Liver (tissue), 9 donors: ENCODE data around the gene LIPJ. TPM values are rescaled to one million over a fixed set of nuclear protein-coding genes. Genes with fewer than 3 reads are reported as not detected.

Experiments used
- DNase-seq: peaks from one replicate; pipeline ENCODE4 v3.0.0-alpha.2; 2017; ENCODE audit warnings: low spot score
- H3K27ac ChIP-seq, 2 donors: one replicate each; pipeline ENCODE4 v1.7.0; 2013; ENCODE audit warnings: inconsistent platforms in 2 of 2, low read length in 2 of 2, control low read depth in 1 of 2, low read depth in 1 of 2, mild to moderate bottlenecking in 1 of 2
- H3K27me3 ChIP-seq, 4 donors: one replicate each; pipeline versions ENCODE4 v1.6.1 to v1.7.0; 2013; ENCODE audit warnings: low read length in 3 of 4, inconsistent platforms in 1 of 4, mild to moderate bottlenecking in 1 of 4, moderate library complexity in 1 of 4; ENCODE audit not compliant: control insufficient read depth in 4 of 4, insufficient read depth in 4 of 4
- H3K36me3 ChIP-seq, 4 donors: one replicate each; pipeline versions ENCODE4 v1.6.1 to v1.7.0; 2013; ENCODE audit warnings: low read length in 3 of 4, mild to moderate bottlenecking in 3 of 4, low read depth in 1 of 4, moderate library complexity in 1 of 4; ENCODE audit not compliant: control insufficient read depth in 4 of 4, insufficient read depth in 3 of 4
- H3K4me1 ChIP-seq, 4 donors: one replicate each; pipeline versions ENCODE4 v1.6.1 to v1.7.0; 2013; ENCODE audit warnings: low read length in 3 of 4, mild to moderate bottlenecking in 3 of 4, moderate library complexity in 1 of 4; ENCODE audit not compliant: control insufficient read depth in 4 of 4, insufficient read depth in 4 of 4
- H3K4me3 ChIP-seq, 3 donors: one replicate each; pipeline versions ENCODE4 v1.6.1 to v1.7.0; 2013; ENCODE audit warnings: low read length in 3 of 3, control low read depth in 1 of 3, low read depth in 1 of 3, mild to moderate bottlenecking in 1 of 3
- H3K9ac ChIP-seq, 2 donors: one replicate each; pipeline ENCODE4 v1.7.0; 2013; ENCODE audit warnings: low read length in 2 of 2, mild to moderate bottlenecking in 2 of 2, moderate library complexity in 2 of 2, control low read depth in 1 of 2, low read depth in 1 of 2
- H3K9me3 ChIP-seq, 4 donors: one replicate each; pipeline versions ENCODE4 v1.6.1 to v1.7.0; 2013; ENCODE audit warnings: low read length in 3 of 4; ENCODE audit not compliant: control insufficient read depth in 4 of 4
- CTCF ChIP-seq: fragments of 150-350 bp; IDR thresholded peaks from 2 replicates; pipeline ENCODE4 v1.5.1; 2017; ENCODE audit warnings: improper control_type of control experiment, low read depth, low read length; ENCODE audit not compliant: missing input control
- EGR1 ChIP-seq, 2 donors: IDR thresholded peaks; 2 replicates each; pipeline ENCODE4 v1.6.1; 2016 to 2018; ENCODE audit warnings: antibody characterized with exemption in 2 of 2, low read depth in 2 of 2
- FOXA2 ChIP-seq: IDR thresholded peaks from 2 replicates; pipeline ENCODE4 v1.6.1; 2016; ENCODE audit warnings: antibody characterized with exemption
- GABPA ChIP-seq, 2 donors: IDR thresholded peaks in 1 of 2; conservative IDR thresholded peaks in 1 of 2; 2 replicates each; pipeline ENCODE4 v1.6.1; 2016; ENCODE audit warnings: antibody characterized with exemption in 2 of 2, mild to moderate bottlenecking in 1 of 2, moderate library complexity in 1 of 2
- HNF4A ChIP-seq, 2 donors: conservative IDR thresholded peaks; 2 replicates each; pipeline ENCODE4 v1.6.1; 2016; ENCODE audit warnings: antibody characterized with exemption in 2 of 2, mild to moderate bottlenecking in 2 of 2
- HNF4G ChIP-seq: IDR thresholded peaks from 2 replicates; pipeline ENCODE4 v1.6.1; 2016; ENCODE audit warnings: antibody characterized with exemption
- JUND ChIP-seq, 2 donors: IDR thresholded peaks; 2 replicates each; pipeline ENCODE4 v1.6.1; 2016; ENCODE audit warnings: antibody characterized with exemption in 2 of 2
- MAX ChIP-seq: IDR thresholded peaks from 2 replicates; pipeline ENCODE4 v1.6.1; 2016; ENCODE audit warnings: antibody characterized with exemption
- NR2F2 ChIP-seq: IDR thresholded peaks from 2 replicates; pipeline ENCODE4 v1.6.1; 2016; ENCODE audit warnings: antibody characterized with exemption
- TAF1 ChIP-seq: conservative IDR thresholded peaks from 2 replicates; pipeline ENCODE4 v1.6.1; 2016; ENCODE audit warnings: antibody characterized with exemption, mild to moderate bottlenecking
- YY1 ChIP-seq: IDR thresholded peaks from 2 replicates; pipeline ENCODE4 v1.6.1; 2016; ENCODE audit warnings: antibody characterized with exemption, mild to moderate bottlenecking
- WGBS: extraction: QIAGEN DNeasy Blood & Tissue Kit; methylation state at CpG from one replicate; pipeline ENCODE4 v1.1.7; 2013; 5-methylcytosine and 5-hydroxymethylcytosine counted together
- polyA plus RNA-seq, 2 donors: library from polyadenylated mRNA; stranded (reverse) in 1 of 2; unstranded in 1 of 2; fragments of 200-250 nt in 1 of 2; fragments of >200 nt in 1 of 2; fragmentation: Nextera tagmentation in 1 of 2; extraction: Ambion mirVana in 1 of 2; gene quantifications; one replicate each; pipeline versions ENCODE4 v1.2.1 to v1.2.3, GENCODE V29; 2013 to 2015
- total RNA-seq, 2 donors: library from RNA; depleted of rRNA; stranded (reverse); fragments of >200 nt; gene quantifications; one replicate each; pipeline ENCODE4 v1.2.3, GENCODE V29; 2014
- TF ChIP-seq, protein P1 (sequence below): IDR thresholded peaks from 2 replicates; pipeline ENCODE4 v1.6.1; 2016; ENCODE audit warnings: antibody characterized with exemption
- TF ChIP-seq, protein P2 (sequence below): IDR thresholded peaks from 2 replicates; pipeline ENCODE4 v1.6.1; 2016; ENCODE audit warnings: antibody characterized with exemption, mild to moderate bottlenecking
- TF ChIP-seq, protein P3 (sequence below): IDR thresholded peaks from 2 replicates; pipeline ENCODE4 v1.6.1; 2016; ENCODE audit warnings: antibody characterized with exemption
- donor health status: healthy.
- donor health status: healthy.
- donor health status: healthy.
- donor health status: healthy.
- donor health status: healthy.

LIPJ gene
- total and polyA plus RNA-seq, 4 donors: 0.01 to 0.17 (median 0.11) TPM; not detected in 1

DNA sequence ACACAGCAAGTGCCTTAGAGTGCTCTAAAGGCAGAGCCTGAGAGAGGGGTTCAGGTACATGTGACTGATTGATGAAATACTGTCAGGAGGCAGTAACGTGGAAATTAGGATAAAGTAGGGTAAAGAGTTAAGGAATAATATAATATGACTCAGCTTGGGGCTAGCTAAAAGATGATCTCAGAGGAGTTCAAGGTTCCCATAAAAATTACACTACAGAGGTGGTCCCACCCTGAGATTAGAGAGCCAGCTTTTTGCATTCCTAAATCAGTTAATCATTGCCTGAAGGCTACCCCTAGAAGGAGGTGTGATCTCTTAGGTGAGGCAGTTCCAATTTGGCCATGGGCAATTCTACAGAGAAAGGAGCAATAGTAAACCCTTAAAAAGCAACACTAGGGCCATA lies 5.8 kb downstream of the LIPJ start:
- DNase-seq: no peak
- Histone ChIP-seq H3K9me3 (no peaks in the 10 kb centered on the region), H3K27ac (no peak overlapping the region), H3K4me3 (no peak overlapping the region), H3K27me3 (no peaks in the 10 kb centered on the region), H3K36me3 (no peaks in the 10 kb centered on the region), H3K4me1 (no peaks in the 10 kb centered on the region), H3K9ac (no peak overlapping the region)
- TF ChIP-seq, protein P1, sequence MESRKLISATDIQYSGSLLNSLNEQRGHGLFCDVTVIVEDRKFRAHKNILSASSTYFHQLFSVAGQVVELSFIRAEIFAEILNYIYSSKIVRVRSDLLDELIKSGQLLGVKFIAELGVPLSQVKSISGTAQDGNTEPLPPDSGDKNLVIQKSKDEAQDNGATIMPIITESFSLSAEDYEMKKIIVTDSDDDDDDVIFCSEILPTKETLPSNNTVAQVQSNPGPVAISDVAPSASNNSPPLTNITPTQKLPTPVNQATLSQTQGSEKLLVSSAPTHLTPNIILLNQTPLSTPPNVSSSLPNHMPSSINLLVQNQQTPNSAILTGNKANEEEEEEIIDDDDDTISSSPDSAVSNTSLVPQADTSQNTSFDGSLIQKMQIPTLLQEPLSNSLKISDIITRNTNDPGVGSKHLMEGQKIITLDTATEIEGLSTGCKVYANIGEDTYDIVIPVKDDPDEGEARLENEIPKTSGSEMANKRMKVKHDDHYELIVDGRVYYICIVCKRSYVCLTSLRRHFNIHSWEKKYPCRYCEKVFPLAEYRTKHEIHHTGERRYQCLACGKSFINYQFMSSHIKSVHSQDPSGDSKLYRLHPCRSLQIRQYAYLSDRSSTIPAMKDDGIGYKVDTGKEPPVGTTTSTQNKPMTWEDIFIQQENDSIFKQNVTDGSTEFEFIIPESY: no peak
- TF ChIP-seq GABPA (IDR thresholded peaks at IDR 0.05 in 1 of 2, conservative IDR thresholded peaks at IDR 0.05 in 1 of 2) (no peak), JUND (IDR thresholded peaks at IDR 0.05) (no peak), HNF4G (no peak), EGR1 (IDR thresholded peaks at IDR 0.05; ENCODE audit: low read depth in 2 of 2) (no peak), MAX (no peak), TAF1 (no peak), CTCF (no peak), HNF4A (conservative IDR thresholded peaks at IDR 0.05) (no peak), FOXA2 (no peak), YY1 (no peak)
- TF ChIP-seq, protein P2, sequence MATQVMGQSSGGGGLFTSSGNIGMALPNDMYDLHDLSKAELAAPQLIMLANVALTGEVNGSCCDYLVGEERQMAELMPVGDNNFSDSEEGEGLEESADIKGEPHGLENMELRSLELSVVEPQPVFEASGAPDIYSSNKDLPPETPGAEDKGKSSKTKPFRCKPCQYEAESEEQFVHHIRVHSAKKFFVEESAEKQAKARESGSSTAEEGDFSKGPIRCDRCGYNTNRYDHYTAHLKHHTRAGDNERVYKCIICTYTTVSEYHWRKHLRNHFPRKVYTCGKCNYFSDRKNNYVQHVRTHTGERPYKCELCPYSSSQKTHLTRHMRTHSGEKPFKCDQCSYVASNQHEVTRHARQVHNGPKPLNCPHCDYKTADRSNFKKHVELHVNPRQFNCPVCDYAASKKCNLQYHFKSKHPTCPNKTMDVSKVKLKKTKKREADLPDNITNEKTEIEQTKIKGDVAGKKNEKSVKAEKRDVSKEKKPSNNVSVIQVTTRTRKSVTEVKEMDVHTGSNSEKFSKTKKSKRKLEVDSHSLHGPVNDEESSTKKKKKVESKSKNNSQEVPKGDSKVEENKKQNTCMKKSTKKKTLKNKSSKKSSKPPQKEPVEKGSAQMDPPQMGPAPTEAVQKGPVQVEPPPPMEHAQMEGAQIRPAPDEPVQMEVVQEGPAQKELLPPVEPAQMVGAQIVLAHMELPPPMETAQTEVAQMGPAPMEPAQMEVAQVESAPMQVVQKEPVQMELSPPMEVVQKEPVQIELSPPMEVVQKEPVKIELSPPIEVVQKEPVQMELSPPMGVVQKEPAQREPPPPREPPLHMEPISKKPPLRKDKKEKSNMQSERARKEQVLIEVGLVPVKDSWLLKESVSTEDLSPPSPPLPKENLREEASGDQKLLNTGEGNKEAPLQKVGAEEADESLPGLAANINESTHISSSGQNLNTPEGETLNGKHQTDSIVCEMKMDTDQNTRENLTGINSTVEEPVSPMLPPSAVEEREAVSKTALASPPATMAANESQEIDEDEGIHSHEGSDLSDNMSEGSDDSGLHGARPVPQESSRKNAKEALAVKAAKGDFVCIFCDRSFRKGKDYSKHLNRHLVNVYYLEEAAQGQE: no peak
- TF ChIP-seq, protein P3, sequence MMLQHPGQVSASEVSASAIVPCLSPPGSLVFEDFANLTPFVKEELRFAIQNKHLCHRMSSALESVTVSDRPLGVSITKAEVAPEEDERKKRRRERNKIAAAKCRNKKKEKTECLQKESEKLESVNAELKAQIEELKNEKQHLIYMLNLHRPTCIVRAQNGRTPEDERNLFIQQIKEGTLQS: no peak
- WGBS: 92% methylated on average over 1 of the region's 1 CpG

DNA sequence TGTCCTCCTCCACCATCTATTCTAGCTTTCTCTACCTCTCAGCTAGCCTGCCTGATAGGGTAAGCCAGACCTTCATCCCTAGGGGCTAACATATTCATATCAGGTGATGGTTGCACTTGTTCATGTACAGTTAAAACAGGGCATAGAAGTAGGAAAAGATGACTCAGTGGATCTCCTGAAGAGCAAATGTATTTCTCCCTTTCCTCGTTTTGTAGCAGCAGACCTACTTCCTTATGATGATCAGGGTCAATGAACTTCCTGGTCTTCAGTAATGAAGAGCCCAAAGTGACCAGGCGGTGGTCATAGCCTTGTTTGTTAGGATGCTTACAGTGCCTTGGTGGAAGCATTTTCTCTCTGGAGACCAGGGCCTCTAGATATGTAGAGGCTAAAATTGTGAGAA lies 6.3 kb downstream of the LIPJ start:
- H3K27me3 ChIP-seq: no peaks in the 10 kb centered on the region
- no peaks in the 10 kb centered on the region for H3K36me3 ChIP-seq
- WGBS: 79% methylated on average over 2 of the region's 2 CpGs
- H3K27ac ChIP-seq: no peak overlapping the region
- no peaks in the 10 kb centered on the region for H3K9me3 ChIP-seq
- H3K4me3 ChIP-seq: no peak overlapping the region
- H3K9ac ChIP-seq: no peak overlapping the region
- no peak for DNase-seq
- H3K4me1 ChIP-seq: no peaks in the 10 kb centered on the region
- TF ChIP-seq, protein P3: no peak
- no peak for TF ChIP-seq NR2F2
- TF ChIP-seq, protein P1: no peak
- TF ChIP-seq JUND (IDR thresholded peaks at IDR 0.05): no peak
- TF ChIP-seq, protein P2: no peak
- no peak for TF ChIP-seq CTCF
- TF ChIP-seq HNF4G: no peak
- TF ChIP-seq GABPA (IDR thresholded peaks at IDR 0.05 in 1 of 2, conservative IDR thresholded peaks at IDR 0.05 in 1 of 2): no peak
